Trophoblast cell (in vitro differentiated cells and primary cell): Measurements from ENCODE around the gene POGLUT3.

Source experiments
- DNase-seq, 2 donors: peaks; one replicate each; pipeline ENCODE4 v3.0.0-alpha.2; 2016
- H2AFZ ChIP-seq: 2 replicates; pipeline ENCODE4 v1.6.1; 2013; ENCODE audit warnings: low read length, moderate library complexity, mild to moderate bottlenecking; ENCODE audit not compliant: insufficient read depth, poor library complexity
- H2AK5ac ChIP-seq: 2 replicates; pipeline ENCODE4 v1.6.1; 2013; ENCODE audit warnings: mild to moderate bottlenecking, low read length
- H2BK120ac ChIP-seq: 2 replicates; pipeline ENCODE4 v1.6.1; 2013; ENCODE audit warnings: low read length, mild to moderate bottlenecking, moderate library complexity; ENCODE audit not compliant: insufficient read depth, poor library complexity
- H2BK12ac ChIP-seq: 2 replicates; pipeline ENCODE4 v1.6.1; 2013; ENCODE audit warnings: mild to moderate bottlenecking, low read length, moderate library complexity
- H2BK5ac ChIP-seq: 2 replicates; pipeline ENCODE4 v1.6.1; 2013; ENCODE audit warnings: low read length, low read depth, moderate library complexity, mild to moderate bottlenecking; ENCODE audit not compliant: poor library complexity
- H3K14ac ChIP-seq: 2 replicates; pipeline ENCODE4 v1.6.1; 2013; ENCODE audit warnings: mild to moderate bottlenecking, low read length
- H3K18ac ChIP-seq: 2 replicates; pipeline ENCODE4 v1.6.1; 2013; ENCODE audit warnings: mild to moderate bottlenecking, low read length
- H3K23ac ChIP-seq: 2 replicates; pipeline ENCODE4 v1.6.1; 2013; ENCODE audit warnings: low read length
- H3K27ac ChIP-seq: 2 replicates; pipeline ENCODE4 v1.5.1; 2013; ENCODE audit warnings: low read depth, mild to moderate bottlenecking, inconsistent platforms, low read length, moderate library complexity
- H3K27me3 ChIP-seq: 2 replicates; pipeline ENCODE4 v1.6.1; 2013; ENCODE audit warnings: inconsistent platforms, mild to moderate bottlenecking, low read length, moderate library complexity; ENCODE audit not compliant: insufficient read depth
- H3K36me3 ChIP-seq, 2 experiments: 1 replicate in 1 of 2; 2 replicates in 1 of 2; pipeline ENCODE4 v1.6.1; 2013; ENCODE audit warnings: low read length in 2 of 2, mild to moderate bottlenecking in 2 of 2, moderate library complexity in 1 of 2; ENCODE audit not compliant: insufficient read depth in 2 of 2, control insufficient read depth in 1 of 2
- H3K4ac ChIP-seq: 2 replicates; pipeline ENCODE4 v1.6.1; 2013; ENCODE audit warnings: low read depth, mild to moderate bottlenecking, low read length, moderate library complexity
- H3K4me1 ChIP-seq, 2 experiments: 1 replicate in 1 of 2; 2 replicates in 1 of 2; pipeline ENCODE4 v1.6.1; 2013; ENCODE audit warnings: low read length in 2 of 2, mild to moderate bottlenecking in 2 of 2, moderate library complexity in 1 of 2; ENCODE audit not compliant: insufficient read depth in 2 of 2, control insufficient read depth in 1 of 2
- H3K4me2 ChIP-seq: 2 replicates; pipeline ENCODE4 v1.6.1; 2013; ENCODE audit warnings: inconsistent platforms, mild to moderate bottlenecking, low read length, moderate library complexity
- H3K4me3 ChIP-seq: 2 replicates; pipeline ENCODE4 v1.5.1; 2013; ENCODE audit warnings: mild to moderate bottlenecking, low read depth, low read length, inconsistent platforms
- H3K79me1 ChIP-seq: one replicate; pipeline ENCODE4 v1.6.1; 2013; ENCODE audit warnings: low read length
- H3K79me2 ChIP-seq: 2 replicates; pipeline ENCODE4 v1.6.1; 2013; ENCODE audit warnings: low read length, mild to moderate bottlenecking; ENCODE audit not compliant: control insufficient read depth, insufficient read depth, poor library complexity
- H3K9ac ChIP-seq: 2 replicates; pipeline ENCODE4 v1.6.1; 2013; ENCODE audit warnings: mild to moderate bottlenecking, low read length
- H3K9me3 ChIP-seq: 2 replicates; pipeline ENCODE4 v1.6.1; 2013; ENCODE audit warnings: low read depth, mild to moderate bottlenecking, control low read depth, inconsistent platforms, low read length; ENCODE audit not compliant: insufficient read depth
- H4K12ac ChIP-seq: 2 replicates; pipeline ENCODE4 v1.6.1; 2013; ENCODE audit warnings: low read depth, mild to moderate bottlenecking, low read length, moderate library complexity
- H4K8ac ChIP-seq: 2 replicates; pipeline ENCODE4 v1.6.1; 2013; ENCODE audit warnings: low read depth, mild to moderate bottlenecking, low read length, moderate library complexity
- H4K91ac ChIP-seq: one replicate; pipeline ENCODE4 v1.6.1; 2013; ENCODE audit warnings: low read depth, mild to moderate bottlenecking, low read length, moderate library complexity
- WGBS: extraction: QIAGEN DNeasy Blood & Tissue Kit; methylation state at CpG from one replicate; pipeline ENCODE4 v1.1.7; 2013; ENCODE audit warnings: missing lambda C conversion rate; ENCODE audit not compliant: insufficient read length, insufficient coverage; ENCODE audit errors: extremely low coverage; 5-methylcytosine and 5-hydroxymethylcytosine counted together

Gene POGLUT3

GRCh38 chr11:108538502-108538901, 40.3 kb upstream of the POGLUT3 start:
- Histone ChIP-seq H2AFZ (no peak overlapping the region), H4K91ac (no peak overlapping the region), H3K79me1 (no peaks in the 10 kb centered on the region), H4K12ac (no peak overlapping the region), H3K4ac (no peak overlapping the region), H3K14ac (no peak overlapping the region), H3K4me3 (no peak overlapping the region), H3K27ac (no peak overlapping the region), H3K18ac (no peak overlapping the region), H2AK5ac (no peak overlapping the region), H3K4me1 (peaks cover 2 to 9% of the 10 kb centered on the region in 2 experiments), H2BK12ac (no peak overlapping the region), H3K79me2 (no peaks in the 10 kb centered on the region), H3K9me3 (no peaks in the 10 kb centered on the region), H3K27me3 (no peaks in the 10 kb centered on the region), H3K36me3 (peaks cover under 1 to 3% of the 10 kb centered on the region in 2 experiments), H3K23ac (no peak overlapping the region), H2BK120ac (no peak overlapping the region), H4K8ac (no peak overlapping the region), H2BK5ac (no peak overlapping the region), H3K4me2 (no peak overlapping the region), H3K9ac (no peak overlapping the region)
- DNase-seq, result no peak
- no CpG with 5 or more reads among the region's 4 CpGs for WGBS

- peak overlapping the region; percentile 19 for H3K27ac ChIP-seq
- H3K23ac ChIP-seq, result no peak overlapping the region
- H3K4me3 ChIP-seq, result no peak overlapping the region
- no peak overlapping the region for H3K18ac ChIP-seq
- peaks cover 2 to 3% of the 10 kb centered on the region in 2 experiments for H3K36me3 ChIP-seq
- peak overlapping the region; percentile 66 for H2AFZ ChIP-seq
- no peak overlapping the region for H2BK5ac ChIP-seq
- peak overlapping the region; percentile 17 for H2BK12ac ChIP-seq
- peak overlapping the region; percentile 49 for H3K14ac ChIP-seq
- no peaks in the 10 kb centered on the region for H3K27me3 ChIP-seq
- H3K4ac ChIP-seq, result no peak overlapping the region
- no peak overlapping the region for H2AK5ac ChIP-seq
- no peak overlapping the region for H3K9ac ChIP-seq
- no CpG with 5 or more reads among the region's 8 CpGs for WGBS
- peak overlapping the region; percentile 27 for H3K4me2 ChIP-seq
- DNase-seq, result peak; percentile 62 to 79
- H3K4me1 ChIP-seq, result peaks cover 2 to 9% of the 10 kb centered on the region in 2 experiments
- no peak overlapping the region for H2BK120ac ChIP-seq
- H3K9me3 ChIP-seq, result no peaks in the 10 kb centered on the region
- H4K8ac ChIP-seq, result no peak overlapping the region
- H4K91ac ChIP-seq, result no peak overlapping the region
- no peak overlapping the region for H4K12ac ChIP-seq
- no peaks in the 10 kb centered on the region for H3K79me1 ChIP-seq
- no peaks in the 10 kb centered on the region for H3K79me2 ChIP-seq
Observed at GRCh38 chr11:108538022-108538424, 39.8 kb upstream of the POGLUT3 start.

GRCh38 chr11:108536783-108537182, 38.6 kb upstream of the POGLUT3 start:
- Histone ChIP-seq H3K23ac (no peak overlapping the region), H3K9me3 (no peaks in the 10 kb centered on the region), H3K18ac (no peak overlapping the region), H3K27ac (no peak overlapping the region), H2AFZ (no peak overlapping the region), H3K4me1 (peaks cover 2 to 9% of the 10 kb centered on the region in 2 experiments), H2BK5ac (no peak overlapping the region), H3K36me3 (peaks cover 3 to 5% of the 10 kb centered on the region in 2 experiments), H3K14ac (no peak overlapping the region), H3K4ac (no peak overlapping the region), H3K4me2 (no peak overlapping the region), H3K79me2 (no peaks in the 10 kb centered on the region), H4K12ac (no peak overlapping the region), H3K27me3 (no peaks in the 10 kb centered on the region), H2BK12ac (no peak overlapping the region), H4K91ac (no peak overlapping the region), H4K8ac (no peak overlapping the region), H2BK120ac (no peak overlapping the region), H3K79me1 (no peaks in the 10 kb centered on the region), H2AK5ac (no peak overlapping the region), H3K4me3 (no peak overlapping the region), H3K9ac (no peak overlapping the region)
- WGBS, result no CpG with 5 or more reads among the region's 5 CpGs
- DNase-seq, result peak; percentile 2 to 9

GRCh38 chr11:108535384-108535955, 37.3 kb upstream of the POGLUT3 start:
- Histone ChIP-seq H3K9me3 (no peaks in the 10 kb centered on the region), H3K4ac (no peak overlapping the region), H2BK120ac (no peak overlapping the region), H3K23ac (no peak overlapping the region), H2BK12ac (no peak overlapping the region), H3K36me3 (peaks cover 2 to 8% of the 10 kb centered on the region in 2 experiments), H3K79me2 (no peaks in the 10 kb centered on the region), H2BK5ac (no peak overlapping the region), H3K27me3 (no peaks in the 10 kb centered on the region), H3K18ac (no peak overlapping the region), H3K4me2 (no peak overlapping the region), H2AK5ac (no peak overlapping the region), H3K4me1 (peaks cover 2 to 9% of the 10 kb centered on the region in 2 experiments), H3K27ac (no peak overlapping the region), H4K91ac (no peak overlapping the region), H3K9ac (no peak overlapping the region), H2AFZ (no peak overlapping the region), H3K4me3 (no peak overlapping the region), H4K8ac (no peak overlapping the region), H4K12ac (no peak overlapping the region), H3K14ac (no peak overlapping the region), H3K79me1 (no peaks in the 10 kb centered on the region)
- no CpG with 5 or more reads among the region's 6 CpGs for WGBS
- no peak for DNase-seq
